Measurements from ENCODE around the gene SUOX.

DNA sequence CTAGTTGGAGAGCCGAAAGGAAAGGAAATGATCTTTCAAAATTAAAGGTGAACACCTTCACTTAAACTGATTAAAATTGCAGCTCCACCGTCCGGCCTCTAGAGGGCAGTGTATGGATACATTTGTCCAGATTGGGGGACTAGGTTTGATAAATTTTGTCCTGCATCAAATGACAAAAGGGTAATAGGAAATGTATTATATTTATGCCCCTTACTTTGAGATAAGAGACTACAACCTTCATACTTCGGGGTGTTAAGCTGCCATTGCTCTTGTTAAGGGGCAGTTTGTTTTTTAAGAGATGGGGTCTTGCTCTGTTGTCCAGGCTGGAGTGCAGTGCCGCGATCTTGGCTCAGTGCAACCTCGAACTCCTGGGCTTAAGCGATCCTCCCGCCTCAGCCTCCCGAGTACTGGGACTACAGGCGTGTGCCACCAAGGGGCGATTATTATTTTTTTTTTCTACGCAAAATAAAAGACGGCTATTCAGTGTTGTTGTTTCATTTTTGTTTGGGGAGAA, 818 bp upstream of the SUOX start:
- TF ChIP-seq CTCF (IDR thresholded peaks at IDR 0.05) (peak; percentile 86 to 91 (median 88)), POLR2A (IDR thresholded peaks at IDR 0.05) (no peak)
